Kasumi-1 (cell line): ENCODE measurements around the gene IL15.
"Not testable (repeated sequence)": the region's sequence is repeated elsewhere in the genome, so short reads cannot be mapped to it uniquely, and the experiment has no call there.

Experiments
- DNase-seq, 2 experiments: peaks; one replicate each; lab custom pipeline; 2025; lab: John Stamatoyannopoulos, UW

IL15 gene

GRCh38 chr4:141703497-141703896, 67.1 kb downstream of the IL15 start:
- DNase-seq, result no peak

GRCh38 chr4:141705048-141705746, 68.8 kb downstream of the IL15 start:
- DNase-seq, result no peak

- DNase-seq, result peak in 1 of 2 experiments; percentile 16
Measured at GRCh38 chr4:141705747-141706377, 69.5 kb downstream of the IL15 start.

DNA sequence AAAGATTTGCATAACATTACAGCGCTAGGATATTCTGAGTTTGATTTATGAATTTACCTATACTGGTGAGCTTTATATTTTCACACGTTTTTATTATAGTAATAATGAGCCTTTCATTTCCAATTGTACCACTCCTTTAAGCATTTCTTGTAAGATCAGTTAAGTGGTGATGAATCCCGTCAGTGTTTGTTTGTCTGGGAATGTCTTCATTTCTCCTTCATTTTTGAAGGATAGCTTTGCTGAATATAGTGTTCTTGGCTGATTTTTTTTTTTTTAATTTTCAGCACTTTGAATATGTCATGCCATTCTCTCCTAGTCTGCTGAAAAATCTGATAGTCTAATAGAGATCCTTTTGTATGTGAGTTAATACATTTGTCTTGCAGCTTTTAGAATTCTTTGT, 70.1 kb downstream of the IL15 start:
- DNase-seq, result no peak

DNA sequence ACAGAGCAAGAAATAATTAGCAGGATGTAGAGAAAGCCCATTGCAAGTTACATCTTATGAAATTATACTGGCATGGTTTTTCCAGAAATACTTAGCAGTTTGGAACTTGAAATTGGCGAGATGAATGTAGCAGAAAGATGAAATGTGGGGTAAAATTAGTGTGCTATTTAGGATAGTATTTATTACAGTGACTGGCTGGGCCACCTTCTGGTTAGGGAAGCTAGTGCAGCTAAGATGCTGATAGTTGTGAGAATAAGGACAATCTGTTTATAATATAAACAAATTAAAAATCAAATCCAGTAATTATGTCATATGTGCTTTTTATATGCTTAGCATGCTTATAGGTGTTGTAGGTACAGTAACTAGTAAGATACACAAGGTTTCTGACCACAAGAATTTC, 74.8 kb downstream of the IL15 start:
- DNase-seq, result peak; percentile 22 to 55

DNA sequence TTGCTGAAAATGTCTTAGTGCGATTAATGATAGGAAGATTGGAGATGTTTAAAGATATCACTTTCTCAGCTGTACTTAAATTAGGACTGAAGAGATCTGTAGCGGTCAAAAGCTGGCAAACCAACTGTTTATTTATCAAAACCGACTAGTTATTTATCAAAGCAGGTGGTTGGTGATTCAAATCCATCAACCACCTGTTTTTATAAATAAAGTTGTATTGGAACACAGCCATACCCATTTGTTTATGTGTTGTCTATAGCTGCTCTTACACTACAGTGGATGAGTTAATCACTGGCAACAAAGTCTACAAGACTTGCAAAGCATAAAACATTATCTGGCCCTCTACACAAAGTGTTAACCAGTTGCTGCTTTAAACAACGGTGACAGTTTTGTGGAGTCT, 76.8 kb downstream of the IL15 start:
- no peak for DNase-seq

GRCh38 chr4:141713771-141714445, 77.5 kb downstream of the IL15 start:
- DNase-seq, result no peak

DNA sequence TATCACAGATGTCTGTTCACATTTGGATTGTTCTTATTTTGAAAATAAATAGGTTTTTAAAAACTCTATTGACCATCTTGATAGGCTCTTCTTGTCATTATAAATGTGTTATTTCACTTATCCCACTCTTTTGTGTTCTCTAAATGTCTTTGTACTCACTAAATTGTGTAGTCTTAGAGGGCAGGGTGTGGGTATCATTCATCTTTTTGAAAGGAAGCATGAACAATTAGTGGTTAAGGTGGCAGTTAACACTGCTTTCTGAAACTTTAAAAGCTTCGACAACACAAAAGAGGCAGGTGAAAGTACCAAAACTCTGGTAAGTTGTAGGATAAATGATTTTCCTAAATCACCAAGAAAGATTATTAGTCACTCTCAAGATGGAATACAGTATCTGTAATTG, 83.2 kb downstream of the IL15 start:
- no peak for DNase-seq

DNA sequence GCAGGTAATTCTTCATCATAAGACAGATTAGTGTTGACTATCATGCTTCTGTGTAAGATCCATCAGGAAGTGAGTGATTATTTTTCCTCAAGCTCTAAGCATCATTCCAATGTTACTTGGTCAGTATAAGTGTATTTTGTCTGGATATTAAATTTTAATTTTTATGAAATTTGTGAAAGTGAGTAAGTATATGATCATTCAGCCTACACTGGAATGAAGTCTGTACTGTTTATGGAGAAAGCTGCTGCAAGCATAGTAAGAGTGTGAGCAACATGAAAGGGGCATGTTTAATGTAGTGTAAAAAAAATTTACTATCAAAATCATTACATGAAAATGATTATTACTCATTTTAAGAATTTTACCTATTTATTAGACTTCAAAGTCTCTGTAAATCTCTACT, 84.8 kb downstream of the IL15 start:
- no peak for DNase-seq

- no peak for DNase-seq
Measured at GRCh38 chr4:141724646-141725045, 88.3 kb downstream of the IL15 start.

- no peak for DNase-seq
Measured at GRCh38 chr4:141727420-141727819, 91.0 kb downstream of the IL15 start.

- DNase-seq, result no peak
Measured at GRCh38 chr4:141730805-141731204, 94.4 kb downstream of the IL15 start.

- DNase-seq, result no peak
Measured at GRCh38 chr4:141731481-141731880, 95.1 kb downstream of the IL15 start.

- no peak for DNase-seq
Measured at GRCh38 chr4:141739636-141740035, 103.3 kb downstream of the IL15 start.

- DNase-seq, result no peak
Measured at GRCh38 chr4:141746026-141746425, 109.6 kb downstream of the IL15 start.

DNA sequence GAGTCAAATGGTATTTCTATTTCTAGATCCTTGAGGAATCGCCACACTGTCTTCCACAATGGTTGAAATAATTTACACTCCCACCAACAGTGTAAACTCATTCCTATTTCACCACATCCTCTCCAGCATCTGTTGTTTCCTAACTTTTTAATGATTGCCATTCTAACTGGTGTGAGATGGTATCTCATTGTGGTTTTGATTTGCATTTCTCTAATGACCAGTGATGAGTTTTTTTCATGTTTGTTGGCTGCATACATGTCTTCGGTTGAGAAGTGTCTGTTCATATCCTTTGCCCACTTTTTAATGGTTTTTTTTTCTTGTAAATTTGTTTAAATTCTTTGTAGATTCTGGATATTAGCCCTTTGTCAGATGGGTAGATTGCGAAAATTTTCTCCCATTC, 115.4 kb downstream of the IL15 start:
- DNase-seq, result not testable (repeated sequence)

DNA sequence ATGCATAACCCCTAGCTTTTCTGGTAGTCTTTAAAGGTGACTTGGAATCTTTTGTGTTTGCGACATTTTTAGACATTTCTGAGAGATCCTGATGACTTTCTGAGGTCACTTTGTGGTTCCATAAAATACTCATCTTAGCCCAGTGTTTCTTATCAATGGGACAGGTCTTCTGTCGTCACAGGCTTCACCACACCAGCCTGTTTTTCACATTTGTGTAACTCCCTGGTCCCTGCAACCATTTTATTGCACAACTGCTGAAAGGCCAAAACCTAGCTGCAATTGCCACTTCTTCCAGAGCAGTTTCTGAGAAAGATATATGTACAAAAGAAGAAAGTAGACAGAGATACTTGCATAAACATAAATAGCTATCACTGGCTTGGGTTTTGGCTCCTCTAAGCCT, 120.9 kb downstream of the IL15 start:
- DNase-seq, result no peak

DNA sequence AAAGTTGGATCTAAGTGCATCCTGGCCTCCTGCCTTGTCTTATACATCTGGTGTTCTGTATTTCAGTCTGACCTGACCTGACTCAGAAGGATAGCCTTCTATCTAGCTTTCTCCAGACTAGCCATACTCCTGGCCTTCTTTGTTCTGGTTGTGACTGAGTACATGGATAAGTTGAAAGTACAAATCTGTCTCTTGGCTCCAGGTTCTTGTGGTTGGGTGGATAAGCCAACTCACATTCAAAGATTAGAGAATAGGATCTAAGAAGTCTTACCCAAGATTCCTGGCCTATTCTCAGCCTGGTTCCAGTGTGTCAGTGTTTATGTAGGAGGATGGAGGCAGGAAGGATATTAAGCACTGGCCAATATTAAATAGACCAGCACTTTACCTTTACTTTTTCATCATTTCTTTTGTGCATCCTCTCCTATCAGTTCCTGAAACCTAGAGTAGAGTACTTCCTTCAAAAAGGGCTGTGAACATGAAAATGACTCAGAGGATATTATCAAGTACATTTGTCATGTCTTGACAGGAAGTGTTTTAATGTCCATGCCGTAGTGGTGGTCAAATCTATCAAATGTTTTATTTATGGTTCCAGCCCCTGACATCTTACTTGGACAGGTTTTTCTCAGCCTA, 123.5 kb downstream of the IL15 start:
- no peak for DNase-seq

GRCh38 chr4:141761926-141762325, 125.5 kb downstream of the IL15 start:
- DNase-seq, result no peak

DNA sequence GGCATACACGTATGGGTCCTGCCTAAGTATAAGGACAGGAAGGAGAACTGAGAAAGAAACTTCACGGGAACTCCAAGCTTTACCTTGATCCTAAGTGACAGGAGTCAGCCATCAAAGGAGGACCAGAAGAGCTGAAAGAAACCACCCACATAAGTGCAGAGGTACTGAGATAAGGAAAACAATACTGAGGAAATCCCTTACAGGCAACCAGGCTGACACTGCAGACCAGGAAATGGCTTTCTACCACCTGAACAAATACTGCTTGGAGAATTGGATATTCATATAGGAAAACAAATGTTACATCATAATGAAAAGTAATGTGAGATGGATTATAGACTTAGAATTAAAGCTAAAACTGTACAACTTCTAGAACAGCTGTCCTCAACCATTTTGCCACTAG, 127.0 kb downstream of the IL15 start:
- no peak for DNase-seq

GRCh38 chr4:141768954-141769353, 132.6 kb downstream of the IL15 start:
- DNase-seq, result no peak

- DNase-seq, result no peak
Measured at GRCh38 chr4:141771889-141772830, 135.8 kb downstream of the IL15 start.
